SK-N-SH (cell line): ENCODE data around the gene CCDC169.

Source experiments
- EP300 ChIP-seq, 2 experiments: IDR thresholded peaks; 2 replicates each; pipeline versions ENCODE4 v1.4.0 to v1.6.1; 2012; ENCODE audit warnings: borderline replicate concordance in 1 of 2, low read depth in 1 of 2, low read length in 1 of 2
- EZH2phosphoT487 ChIP-seq: fragments of 200-600 bp; sonication (generic); IDR thresholded peaks from 2 replicates; pipeline ENCODE4 v1.6.1; 2017; ENCODE audit warnings: low read depth, mixed run types, mild to moderate bottlenecking, antibody characterized with exemption, moderate library complexity, borderline replicate concordance
- GABPA ChIP-seq: IDR thresholded peaks from 2 replicates; pipeline ENCODE4 v1.4.0; 2012; ENCODE audit warnings: low read depth, mild to moderate bottlenecking
- RAD21 ChIP-seq: IDR thresholded peaks from 2 replicates; pipeline ENCODE4 v1.6.1; 2012; ENCODE audit warnings: mild to moderate bottlenecking, low read length
- RCOR1 ChIP-seq: fragments of 150-350 bp; IDR thresholded peaks from 2 replicates; pipeline ENCODE4 v1.6.1; 2017; ENCODE audit warnings: antibody characterized with exemption, low read length
- RFX5 ChIP-seq: IDR thresholded peaks from 2 replicates; pipeline ENCODE4 v1.6.1; 2012; ENCODE audit warnings: mild to moderate bottlenecking, improper control_type of control experiment, low read length
- TF ChIP-seq, protein P1 (sequence below): fragments of 200-600 bp; sonication (generic); IDR thresholded peaks from 2 replicates; pipeline ENCODE4 v1.6.1; 2017; ENCODE audit warnings: antibody characterized with exemption, mild to moderate bottlenecking, moderate library complexity
- TF ChIP-seq, protein P2 (sequence below): IDR thresholded peaks from 2 replicates; pipeline ENCODE4 v1.4.0; 2012; ENCODE audit warnings: low read depth, borderline replicate concordance

GRCh38 chr13:36188441-36188840 lies 109.2 kb downstream of the CCDC169 start:
- TF ChIP-seq, protein P1, sequence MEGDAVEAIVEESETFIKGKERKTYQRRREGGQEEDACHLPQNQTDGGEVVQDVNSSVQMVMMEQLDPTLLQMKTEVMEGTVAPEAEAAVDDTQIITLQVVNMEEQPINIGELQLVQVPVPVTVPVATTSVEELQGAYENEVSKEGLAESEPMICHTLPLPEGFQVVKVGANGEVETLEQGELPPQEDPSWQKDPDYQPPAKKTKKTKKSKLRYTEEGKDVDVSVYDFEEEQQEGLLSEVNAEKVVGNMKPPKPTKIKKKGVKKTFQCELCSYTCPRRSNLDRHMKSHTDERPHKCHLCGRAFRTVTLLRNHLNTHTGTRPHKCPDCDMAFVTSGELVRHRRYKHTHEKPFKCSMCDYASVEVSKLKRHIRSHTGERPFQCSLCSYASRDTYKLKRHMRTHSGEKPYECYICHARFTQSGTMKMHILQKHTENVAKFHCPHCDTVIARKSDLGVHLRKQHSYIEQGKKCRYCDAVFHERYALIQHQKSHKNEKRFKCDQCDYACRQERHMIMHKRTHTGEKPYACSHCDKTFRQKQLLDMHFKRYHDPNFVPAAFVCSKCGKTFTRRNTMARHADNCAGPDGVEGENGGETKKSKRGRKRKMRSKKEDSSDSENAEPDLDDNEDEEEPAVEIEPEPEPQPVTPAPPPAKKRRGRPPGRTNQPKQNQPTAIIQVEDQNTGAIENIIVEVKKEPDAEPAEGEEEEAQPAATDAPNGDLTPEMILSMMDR: no peak
- TF ChIP-seq EZH2phosphoT487 (no peak), GABPA (no peak), RAD21 (no peak), EP300 (IDR thresholded peaks at IDR 0.05; ENCODE audit: borderline replicate concordance in 1 of 2, low read depth in 1 of 2, low read length in 1 of 2) (no peak), RFX5 (no peak), RCOR1 (no peak)
- TF ChIP-seq, protein P2, sequence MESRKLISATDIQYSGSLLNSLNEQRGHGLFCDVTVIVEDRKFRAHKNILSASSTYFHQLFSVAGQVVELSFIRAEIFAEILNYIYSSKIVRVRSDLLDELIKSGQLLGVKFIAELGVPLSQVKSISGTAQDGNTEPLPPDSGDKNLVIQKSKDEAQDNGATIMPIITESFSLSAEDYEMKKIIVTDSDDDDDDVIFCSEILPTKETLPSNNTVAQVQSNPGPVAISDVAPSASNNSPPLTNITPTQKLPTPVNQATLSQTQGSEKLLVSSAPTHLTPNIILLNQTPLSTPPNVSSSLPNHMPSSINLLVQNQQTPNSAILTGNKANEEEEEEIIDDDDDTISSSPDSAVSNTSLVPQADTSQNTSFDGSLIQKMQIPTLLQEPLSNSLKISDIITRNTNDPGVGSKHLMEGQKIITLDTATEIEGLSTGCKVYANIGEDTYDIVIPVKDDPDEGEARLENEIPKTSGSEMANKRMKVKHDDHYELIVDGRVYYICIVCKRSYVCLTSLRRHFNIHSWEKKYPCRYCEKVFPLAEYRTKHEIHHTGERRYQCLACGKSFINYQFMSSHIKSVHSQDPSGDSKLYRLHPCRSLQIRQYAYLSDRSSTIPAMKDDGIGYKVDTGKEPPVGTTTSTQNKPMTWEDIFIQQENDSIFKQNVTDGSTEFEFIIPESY: no peak
